Measurements from ENCODE around the gene SLC2A1.
"Not testable (repeated sequence)": the region's sequence is repeated elsewhere in the genome, so short reads cannot be mapped to it uniquely, and the experiment has no call there.

The SLC2A1 gene

GRCh38 chr1:42927920-42928505 is 30.7 kb downstream of the SLC2A1 start:
- no peak for DNase-seq

DNA sequence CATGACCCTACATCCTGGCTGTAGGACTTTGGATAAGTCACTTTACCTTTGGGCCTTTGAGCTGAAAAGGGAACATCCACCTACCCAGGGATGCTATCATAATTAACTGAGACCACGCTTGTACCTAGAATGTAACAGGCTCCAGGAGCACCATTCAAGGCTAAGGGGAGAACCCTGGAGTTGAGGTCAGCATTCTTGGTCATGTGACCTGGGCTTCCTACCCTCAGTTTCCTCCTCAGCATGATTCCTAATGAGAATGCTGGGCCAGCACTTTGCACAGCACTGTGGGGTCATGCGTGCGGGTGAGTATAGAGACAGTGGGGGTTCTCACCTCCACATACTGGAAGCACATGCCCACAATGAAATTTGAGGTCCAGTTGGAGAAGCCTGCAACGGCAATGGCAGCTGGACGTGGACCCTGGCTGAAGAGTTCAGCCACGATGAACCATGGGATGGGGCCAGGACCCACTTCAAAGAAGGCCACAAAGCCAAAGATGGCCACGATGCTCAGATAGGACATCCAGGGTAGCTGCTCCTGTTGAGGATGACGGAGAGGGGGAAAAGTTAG is 31.3 kb downstream of the SLC2A1 start:
- no peak for DNase-seq

- no peak for DNase-seq
These were observed 31.8 kb downstream of the SLC2A1 start for GRCh38 chr1:42926879-42927242.

- no peak for DNase-seq
These were observed 32.3 kb downstream of the SLC2A1 start for GRCh38 chr1:42926235-42926878.

DNA sequence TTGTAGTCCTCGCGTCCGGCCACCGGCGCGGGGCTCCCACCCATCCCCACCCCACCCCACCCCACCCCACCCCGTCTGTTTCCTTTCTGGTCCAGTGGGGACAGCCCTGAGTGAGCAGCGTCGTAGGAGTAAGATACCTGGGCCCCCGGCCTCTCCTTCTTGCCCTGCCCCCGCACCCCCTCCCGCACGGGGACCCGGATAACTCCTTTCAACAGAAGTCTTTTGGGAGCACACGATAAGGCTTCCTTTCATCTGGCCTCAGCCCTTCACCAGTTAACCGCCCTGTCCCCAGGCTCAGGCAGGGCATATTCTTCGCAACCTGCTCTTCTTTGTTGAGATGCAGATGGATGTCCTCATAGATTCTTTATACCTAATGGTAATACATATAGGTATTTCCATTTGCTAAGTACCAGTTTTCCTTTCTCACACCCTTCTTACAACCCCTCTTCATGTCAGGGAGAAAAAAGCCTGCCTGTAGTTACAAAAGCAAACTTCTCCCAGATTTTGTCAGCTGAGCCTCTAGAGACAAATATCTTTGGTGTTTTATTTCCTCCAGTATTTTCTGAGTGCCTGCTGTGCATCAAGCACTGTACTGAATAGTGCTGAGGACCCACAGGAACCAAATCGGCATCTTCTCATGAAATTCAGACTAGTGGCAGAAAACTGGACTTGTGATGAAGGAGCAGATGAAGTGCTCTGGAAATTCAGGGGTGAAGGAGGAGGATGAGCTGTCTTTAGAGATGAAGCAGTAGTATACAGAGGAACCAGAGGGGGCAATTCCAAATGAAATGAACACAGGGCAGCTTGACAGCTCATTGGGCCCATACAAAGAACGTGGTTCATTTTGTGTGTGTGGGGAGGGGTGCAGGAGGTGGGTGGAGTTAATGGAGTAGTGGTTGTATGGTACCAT is 33.6 kb downstream of the SLC2A1 start:
- DNase-seq = peak; percentile 54

DNA sequence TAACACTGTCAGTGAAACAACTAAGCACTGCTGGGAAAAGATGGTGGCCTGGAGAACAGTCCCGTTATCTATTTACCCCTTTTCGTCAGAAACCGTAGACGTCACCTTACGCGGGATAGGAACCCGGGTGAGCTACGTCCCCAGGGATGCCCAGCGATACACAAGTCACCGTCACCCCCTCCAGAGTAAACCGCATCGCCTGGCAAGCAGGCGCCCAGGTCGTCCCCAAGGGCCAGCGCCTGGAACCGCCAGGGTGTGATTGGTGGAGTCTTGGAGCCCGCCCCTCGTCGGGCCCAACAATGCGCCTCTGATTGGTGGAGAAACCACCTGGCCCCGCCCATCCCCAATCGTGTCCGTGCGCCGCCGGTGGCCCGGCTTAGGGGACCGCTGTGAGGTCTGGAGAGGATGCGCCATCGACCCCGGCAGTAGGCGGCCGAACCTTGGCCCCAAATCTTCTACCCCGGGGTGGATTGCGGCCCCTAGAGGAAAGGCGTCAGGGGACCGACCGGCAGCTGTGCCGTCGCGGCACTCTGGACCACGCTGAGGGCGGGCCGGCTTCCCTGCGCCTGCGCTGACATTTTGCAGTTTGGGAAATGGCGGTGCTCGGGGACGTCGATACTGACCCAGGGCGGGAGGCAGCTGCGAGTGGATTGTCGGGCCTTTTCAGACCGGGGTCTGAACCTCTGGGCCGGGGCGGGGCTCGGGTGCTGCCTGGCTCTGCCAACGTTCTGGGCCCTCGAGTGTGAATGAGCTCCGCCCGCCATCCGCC is 34.4 kb downstream of the SLC2A1 start:
- peak; percentile 92 for DNase-seq

DNA sequence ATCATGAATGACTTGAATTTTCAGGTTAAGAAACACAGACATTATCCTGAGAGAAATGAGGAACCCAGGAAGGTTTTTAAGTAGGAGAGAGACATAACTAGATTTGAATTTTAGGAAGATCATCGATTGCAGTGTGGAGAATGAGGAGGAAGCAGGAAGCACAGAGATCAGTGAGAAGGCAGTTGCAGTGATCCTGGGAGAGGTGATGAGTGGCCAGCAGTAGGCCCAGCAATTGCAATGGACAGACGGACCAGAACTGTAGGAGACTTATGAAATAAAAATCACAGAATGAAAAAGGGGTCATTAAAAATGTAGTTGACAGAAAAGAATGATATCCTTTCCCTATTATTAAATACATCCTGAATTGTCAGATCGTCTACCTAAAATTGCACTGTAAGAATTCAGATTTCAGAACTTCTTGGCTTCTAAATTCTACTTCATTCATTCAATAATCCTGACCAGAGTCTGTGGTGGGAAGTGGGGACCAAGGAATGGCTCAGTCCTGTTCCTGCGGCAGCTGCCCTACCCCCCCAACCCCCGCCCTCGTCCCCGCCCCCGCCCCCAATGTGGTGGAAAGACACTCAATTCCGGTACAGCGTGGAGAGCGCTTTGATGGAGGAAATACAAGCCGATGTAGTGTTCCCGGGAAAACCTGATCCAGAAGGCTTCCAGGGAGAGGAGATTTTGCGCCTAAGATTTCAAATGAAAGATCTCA is 35.1 kb downstream of the SLC2A1 start:
- no peak for DNase-seq

GRCh38 chr1:42922687-42923366 is 35.8 kb downstream of the SLC2A1 start:
- DNase-seq = peak; percentile 76

DNA sequence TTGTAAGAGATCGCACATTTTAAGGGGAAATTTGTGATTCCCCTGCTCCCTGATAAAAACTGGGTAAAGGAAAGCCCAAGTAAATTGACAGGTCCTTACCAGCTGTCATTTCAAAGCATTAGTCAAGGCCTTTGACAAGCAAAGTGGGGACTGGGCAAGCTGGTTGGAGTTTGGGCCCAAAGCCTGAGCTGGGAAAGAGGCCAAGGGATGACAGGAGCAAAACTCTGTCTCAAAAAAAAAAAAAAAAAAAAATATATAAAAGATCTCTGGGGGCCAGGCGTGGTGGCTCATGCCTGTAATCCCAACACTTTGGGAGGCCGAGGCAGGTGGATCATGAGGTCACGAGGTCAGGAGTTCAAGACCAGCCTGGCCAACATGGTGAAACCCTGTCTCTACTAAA is 36.9 kb downstream of the SLC2A1 start:
- DNase-seq = no peak

GRCh38 chr1:42919651-42920050 is 39.0 kb downstream of the SLC2A1 start:
- not testable (repeated sequence) for DNase-seq

DNA sequence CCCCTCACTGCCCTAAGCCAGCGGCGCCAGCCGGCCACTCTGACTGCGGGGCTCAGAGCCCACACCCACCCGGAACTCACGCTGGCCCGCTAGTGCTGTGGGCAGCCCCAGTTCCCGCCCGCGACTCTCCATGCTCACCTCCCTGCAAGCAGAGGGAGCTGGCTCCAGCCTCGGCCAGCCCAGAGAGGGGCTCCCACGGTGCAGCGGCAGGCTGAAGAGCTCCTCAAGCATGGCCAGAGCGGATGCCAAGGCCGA is 41.5 kb downstream of the SLC2A1 start:
- no peak for DNase-seq

DNA sequence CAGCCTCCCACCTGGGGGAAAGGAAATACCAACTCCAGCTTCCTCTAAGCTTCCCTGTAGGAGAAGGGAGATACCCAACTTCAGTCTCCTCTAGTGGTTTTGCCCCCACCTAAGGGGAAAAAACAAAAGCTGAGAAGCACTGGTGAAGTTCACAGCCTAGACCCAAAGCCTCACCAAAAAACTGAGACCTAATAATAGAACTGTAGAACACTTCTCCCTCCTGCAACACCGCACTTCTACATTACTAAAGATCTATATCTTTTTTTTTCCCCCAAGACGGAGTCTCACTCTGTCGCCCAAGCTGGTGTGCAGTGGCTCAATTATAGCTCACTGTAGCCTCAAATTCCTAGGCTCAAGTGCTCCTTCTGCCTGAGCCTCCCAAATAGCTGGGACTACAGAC is 43.2 kb downstream of the SLC2A1 start:
- no peak for DNase-seq

DNA sequence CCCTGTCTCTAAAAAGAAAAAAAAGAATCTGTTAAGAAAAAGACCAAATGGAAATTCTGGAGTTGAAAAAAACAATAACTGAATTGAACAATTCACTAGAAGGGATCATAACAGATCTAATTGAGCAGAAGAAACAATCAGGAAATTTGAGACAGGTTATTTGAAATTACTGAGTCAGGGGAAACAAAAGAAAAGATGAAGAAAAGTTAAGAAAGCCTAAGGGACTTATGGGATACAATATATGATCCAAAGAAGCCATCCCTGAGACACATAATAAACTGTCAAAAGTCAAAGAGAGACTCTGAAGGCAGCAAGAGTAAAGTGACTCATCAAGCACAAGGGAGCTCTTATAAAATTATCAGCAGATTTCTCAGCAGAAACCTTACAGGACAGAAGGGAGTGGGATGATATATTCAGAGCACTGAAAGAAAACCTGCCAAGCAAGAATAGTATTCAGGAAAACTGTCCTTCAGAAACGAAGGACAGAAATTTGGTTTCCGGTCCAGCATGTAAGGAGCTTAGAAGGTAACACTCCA is 44.5 kb downstream of the SLC2A1 start:
- DNase-seq = no peak

- DNase-seq = peak; percentile 68
These were observed 45.1 kb downstream of the SLC2A1 start for GRCh38 chr1:42913426-42914091.

DNA sequence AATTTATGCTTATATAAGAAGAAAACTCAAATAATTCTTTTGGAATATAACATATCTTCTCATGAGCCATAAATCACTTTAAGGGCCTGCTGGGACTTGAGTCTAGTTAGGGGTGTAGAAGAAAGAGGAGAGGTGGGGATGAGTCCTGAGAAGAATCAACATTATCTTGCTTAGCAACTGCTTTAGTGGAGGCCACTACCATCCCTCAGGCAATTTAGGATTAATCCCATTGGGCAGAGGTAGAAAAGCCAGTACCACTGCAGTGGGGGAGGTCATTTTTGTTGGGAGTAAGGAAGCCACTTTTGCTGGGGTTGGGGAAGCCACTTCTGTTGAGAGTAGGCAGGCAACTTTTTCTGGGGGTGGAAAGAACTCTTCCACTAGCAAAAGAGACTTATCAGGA is 47.7 kb downstream of the SLC2A1 start:
- DNase-seq = no peak

- DNase-seq = no peak
These were observed 50.6 kb downstream of the SLC2A1 start for GRCh38 chr1:42908046-42908445.

DNA sequence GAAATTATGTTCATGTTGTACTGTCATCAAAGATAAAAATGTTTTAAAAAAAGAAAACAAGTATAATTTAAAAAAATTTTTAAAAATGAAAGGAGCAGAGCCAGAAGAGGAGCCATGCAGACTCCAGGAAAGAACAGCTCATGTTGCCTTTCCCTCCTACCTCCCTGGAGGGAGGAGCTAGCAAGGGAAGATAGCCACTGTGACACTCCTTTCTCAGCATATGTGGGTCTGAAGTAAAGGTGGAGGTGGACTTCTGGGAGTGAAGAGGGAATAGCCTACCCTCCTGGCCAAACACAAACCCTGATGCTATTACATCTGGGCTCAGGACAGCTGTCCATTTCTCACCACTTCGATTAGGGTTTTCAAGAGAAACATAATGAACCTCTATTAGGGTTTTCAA is 54.2 kb downstream of the SLC2A1 start:
- no peak for DNase-seq

DNA sequence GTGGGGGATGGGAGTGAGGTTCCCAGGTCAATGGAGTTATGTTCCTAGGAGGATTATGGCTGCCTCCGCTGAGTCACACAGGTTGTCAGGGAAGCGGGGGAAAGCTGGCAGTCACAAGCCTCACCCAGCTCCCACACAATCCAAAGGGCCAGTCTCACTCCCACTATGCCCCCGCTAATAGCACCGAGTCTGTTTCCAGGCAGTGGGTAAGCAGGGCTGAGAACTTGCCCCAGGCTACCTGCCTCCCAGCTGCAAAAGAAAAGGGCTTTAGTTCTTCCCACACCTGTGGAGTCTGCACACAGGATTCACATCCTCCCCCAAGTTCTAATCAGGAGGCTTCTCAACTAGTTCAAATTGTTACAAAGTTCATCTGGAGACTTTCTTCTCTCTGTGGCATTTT is 58.7 kb downstream of the SLC2A1 start:
- DNase-seq = not testable (repeated sequence)

- peak; percentile 37 for DNase-seq
These were observed 67.1 kb downstream of the SLC2A1 start for GRCh38 chr1:42891465-42892138.

- DNase-seq = no peak
These were observed 69.4 kb downstream of the SLC2A1 start for GRCh38 chr1:42889264-42889663.

Data from NCI-H69 (cell line).